HG03280 (cell line): ENCODE data around the gene GREB1.

ENCODE experiments used
- ATAC-seq: cut with Tn5 transposase; IDR thresholded peaks from one replicate; pipeline ENCODE4 v1.9.1; 2021; ENCODE audit warnings: mild to moderate bottlenecking, moderate library complexity; ENCODE audit not compliant: unreplicated experiment

Gene GREB1

GRCh38 chr2:11509657-11510360, 24.0 kb upstream of the GREB1 start:
- no peak for ATAC-seq

GRCh38 chr2:11512431-11512830, 21.4 kb upstream of the GREB1 start:
- no peak for ATAC-seq

DNA sequence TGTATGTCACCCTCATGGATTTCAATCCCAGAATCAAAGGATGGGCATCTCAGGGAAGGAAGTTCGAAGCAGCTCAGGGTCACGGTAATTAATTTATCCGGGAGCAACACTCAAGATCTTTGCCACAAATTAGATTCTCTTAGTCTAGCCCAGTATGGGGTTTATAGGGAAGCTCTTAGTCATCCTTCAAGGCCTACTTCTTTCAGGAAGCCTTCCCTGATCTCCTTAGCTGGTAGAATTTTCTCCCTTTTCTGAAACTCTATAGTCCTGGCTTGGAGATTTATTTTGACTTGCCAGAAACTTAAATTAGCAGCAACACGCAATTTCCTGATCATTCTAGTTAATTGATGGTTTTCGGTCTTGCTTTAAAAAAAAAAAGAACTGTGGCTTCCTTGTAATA, 20.5 kb upstream of the GREB1 start:
- no peak for ATAC-seq

- no peak for ATAC-seq
Observed at GRCh38 chr2:11514081-11514730, 19.6 kb upstream of the GREB1 start.

GRCh38 chr2:11514904-11515303, 18.9 kb upstream of the GREB1 start:
- ATAC-seq: no peak

- no peak for ATAC-seq
Observed at GRCh38 chr2:11515490-11515981, 18.3 kb upstream of the GREB1 start.

DNA sequence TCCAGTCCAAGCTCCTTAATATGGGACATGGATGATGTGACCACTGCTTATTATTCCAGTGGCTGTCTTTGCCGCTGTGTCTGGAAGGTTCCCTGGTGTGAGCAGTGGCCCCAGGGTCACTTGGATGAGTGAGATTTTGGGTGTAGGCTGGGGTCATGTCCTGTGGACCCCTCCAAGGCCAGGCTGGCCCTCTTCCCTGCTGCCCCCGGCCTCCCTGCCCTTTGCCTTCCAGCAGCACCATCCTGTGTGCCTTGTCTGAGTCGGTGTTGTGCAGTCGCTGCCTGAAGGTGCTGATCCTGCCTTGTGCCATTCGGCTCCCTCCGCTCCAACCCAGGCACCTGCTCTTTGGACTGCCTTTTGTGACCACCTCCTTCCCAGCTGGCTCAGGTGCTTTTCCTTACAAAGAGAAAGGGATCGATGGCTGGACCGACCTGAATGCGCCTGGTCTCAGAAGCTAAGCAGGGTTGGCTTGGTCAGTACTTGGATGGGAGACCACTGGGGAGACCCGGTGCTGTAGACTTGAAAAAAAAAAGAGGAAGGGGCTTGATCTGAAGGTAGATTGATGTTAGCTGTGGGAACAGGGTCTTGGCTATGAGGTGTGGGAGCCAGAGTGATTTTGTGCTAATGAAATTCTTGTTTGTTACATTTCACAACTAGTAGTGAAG, 16.7 kb upstream of the GREB1 start:
- no peak for ATAC-seq

DNA sequence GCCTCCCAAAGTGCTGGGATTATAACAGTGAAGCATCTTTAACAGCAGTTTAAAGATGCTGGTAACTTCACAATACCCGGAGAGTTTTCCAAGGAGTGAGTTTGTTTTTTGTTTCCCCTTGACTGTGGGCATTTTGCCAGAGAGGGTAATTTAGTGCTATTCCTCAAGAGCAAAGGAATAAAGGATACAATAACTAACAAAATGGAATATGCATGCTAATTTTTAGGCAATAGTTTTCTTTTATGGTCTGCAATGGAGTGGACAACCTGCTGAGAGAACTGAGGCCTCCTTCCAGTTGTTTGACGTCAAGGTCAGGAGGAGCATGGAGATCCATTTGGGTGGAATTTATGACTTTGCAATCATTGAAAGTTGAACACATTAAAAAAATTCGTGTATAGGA, 15.9 kb upstream of the GREB1 start:
- no peak for ATAC-seq

- no peak for ATAC-seq
Observed at GRCh38 chr2:11520092-11520693, 13.7 kb upstream of the GREB1 start.

DNA sequence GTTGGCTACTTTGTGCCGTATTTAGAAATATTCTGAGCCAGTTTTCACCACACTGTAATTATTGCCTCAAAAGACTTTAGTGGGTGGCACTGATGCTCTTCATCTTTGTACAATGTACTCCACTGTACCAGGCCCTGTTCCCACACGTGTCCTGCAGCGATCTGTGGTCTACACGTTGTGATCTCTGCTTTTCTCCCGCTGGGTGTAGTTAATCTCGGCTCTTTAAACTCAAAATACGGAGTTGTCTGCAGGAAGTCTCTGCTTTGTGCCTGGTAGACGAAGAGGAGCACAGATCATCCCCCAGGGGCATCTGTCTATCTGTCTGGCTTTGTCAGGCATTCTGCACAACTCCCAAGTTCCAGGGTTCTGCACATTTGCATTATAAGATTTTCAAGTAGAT, 12.1 kb upstream of the GREB1 start:
- no peak for ATAC-seq

DNA sequence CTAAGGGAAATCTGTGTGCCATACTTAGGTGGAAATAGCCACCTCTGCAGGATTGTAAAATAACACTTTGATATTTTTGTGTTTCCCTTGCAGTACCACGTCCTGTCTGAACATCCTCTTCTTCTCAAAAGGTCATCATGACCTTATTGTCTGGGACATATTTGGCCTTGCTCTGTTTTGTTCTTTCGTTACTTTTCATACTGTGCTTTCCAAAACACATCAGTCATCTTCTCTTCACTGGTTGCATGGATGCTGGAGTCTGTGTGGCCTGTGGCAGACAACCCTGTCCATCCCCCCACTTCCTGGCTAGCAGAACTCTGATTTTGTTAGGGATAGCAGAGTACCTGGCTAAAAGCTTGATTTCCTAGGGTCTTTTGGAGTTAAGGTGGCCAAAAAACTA, 9.4 kb upstream of the GREB1 start:
- no peak for ATAC-seq

- ATAC-seq: no peak
Observed at GRCh38 chr2:11525762-11526161, 8.1 kb upstream of the GREB1 start.

DNA sequence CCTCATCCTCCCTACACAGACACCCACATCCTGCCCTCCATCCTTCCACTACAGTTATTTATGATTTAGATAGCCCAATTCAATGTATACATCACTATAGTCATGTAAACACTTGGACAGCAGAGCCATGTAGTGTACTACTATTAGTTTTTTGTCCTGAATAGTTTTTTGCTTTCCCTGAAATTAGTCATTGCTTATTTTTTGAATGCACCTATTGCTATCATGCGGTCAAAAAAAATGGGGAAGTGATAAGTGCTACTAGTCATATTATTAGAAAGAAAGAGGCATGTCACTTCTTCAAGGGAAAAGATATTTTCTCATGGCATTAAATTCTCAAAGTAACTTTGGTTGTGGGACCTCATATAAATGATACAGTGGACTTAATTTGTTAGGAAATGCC, 6.8 kb upstream of the GREB1 start:
- ATAC-seq: no peak

GRCh38 chr2:11528228-11528627, 5.6 kb upstream of the GREB1 start:
- no peak for ATAC-seq

DNA sequence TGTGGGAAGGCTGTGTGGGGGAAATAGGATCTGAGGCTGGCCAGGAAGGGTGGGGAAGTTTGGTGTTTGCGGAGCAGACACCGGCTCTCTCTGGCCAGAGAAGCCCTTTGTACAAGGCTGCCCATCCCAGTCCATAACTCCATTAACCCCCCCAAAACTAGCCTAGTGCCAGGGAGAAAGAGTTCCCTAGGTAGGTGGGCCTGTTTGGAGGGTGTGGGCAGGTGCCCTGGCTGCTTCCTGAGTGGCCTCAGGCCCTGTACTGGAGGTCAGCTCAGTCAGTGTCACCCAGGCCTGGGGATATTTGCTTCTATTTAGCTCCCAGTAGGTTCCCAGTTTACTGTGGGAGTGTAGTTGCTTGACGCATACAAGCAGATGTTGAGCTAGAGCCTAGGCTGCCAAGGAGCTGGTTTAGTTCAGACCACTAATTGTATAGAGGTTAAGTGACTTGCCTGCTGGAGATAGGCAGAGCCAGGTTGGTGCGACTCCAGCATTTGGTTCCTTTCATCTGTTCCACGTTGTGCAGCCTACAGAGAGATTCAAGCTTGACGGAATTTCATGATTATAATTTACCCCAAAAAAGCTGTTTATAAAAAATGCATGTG, 2.9 kb upstream of the GREB1 start:
- ATAC-seq: no peak

- ATAC-seq: no peak
Observed at GRCh38 chr2:11532416-11533055, 1.3 kb upstream of the GREB1 start.

GRCh38 chr2:11534071-11534745, 363 bp downstream of the GREB1 start:
- no peak for ATAC-seq

GRCh38 chr2:11534746-11535484, 1.1 kb downstream of the GREB1 start:
- no peak for ATAC-seq

DNA sequence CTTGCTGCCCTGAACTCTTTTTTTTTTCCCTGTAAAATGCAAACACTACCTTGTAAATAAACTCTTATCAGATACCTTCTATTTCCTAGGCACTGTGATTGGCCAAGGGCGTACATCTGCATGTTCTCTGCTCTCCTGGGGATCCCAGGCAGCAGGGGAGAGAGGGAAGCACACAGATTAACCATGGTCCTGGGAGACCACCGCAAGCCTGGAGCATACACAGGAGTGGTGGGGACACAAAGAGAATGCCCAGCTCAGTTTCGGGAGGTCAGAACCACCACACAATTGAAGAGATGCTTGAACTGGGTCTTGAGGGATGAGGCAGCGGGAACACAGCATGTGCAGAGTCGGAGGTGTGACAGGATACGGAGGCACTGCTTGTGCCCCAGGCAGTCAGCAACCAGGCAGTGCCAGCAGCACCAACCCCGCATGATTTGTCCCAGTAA, 2.1 kb downstream of the GREB1 start:
- ATAC-seq: no peak
